ENCODE results near the gene REG4.
"Not testable (repeated sequence)": the region's sequence is repeated elsewhere in the genome, so short reads cannot be mapped to it uniquely, and the experiment has no call there.

The REG4 gene

GRCh38 chr1:119805746-119806145 lies 5.5 kb downstream of the REG4 start:
- DNase-seq, result no peak

DNA sequence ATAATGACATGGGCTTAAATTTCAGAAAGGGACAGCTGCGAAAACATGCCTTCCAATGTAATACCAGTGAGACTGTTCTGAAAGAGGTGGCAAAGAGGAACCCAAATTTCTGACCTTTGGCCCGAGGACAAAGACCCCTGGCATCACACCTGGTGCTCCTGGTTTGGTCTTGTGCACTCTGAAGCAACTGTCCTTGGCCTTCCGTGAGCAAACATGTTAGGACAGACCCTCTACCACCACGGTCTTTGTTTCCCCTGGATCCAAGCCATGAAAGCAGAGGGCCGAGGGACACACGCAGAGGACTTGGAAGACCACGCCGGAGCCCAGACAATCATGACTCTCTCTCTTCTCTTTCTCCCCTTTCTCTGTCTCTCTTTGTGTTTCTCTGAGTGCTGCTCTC lies 6.0 kb downstream of the REG4 start:
- DNase-seq, result no peak

GRCh38 chr1:119799599-119800177 lies 11.6 kb downstream of the REG4 start:
- no peak for DNase-seq

GRCh38 chr1:119799003-119799402 lies 12.3 kb downstream of the REG4 start:
- DNase-seq, result no peak

DNA sequence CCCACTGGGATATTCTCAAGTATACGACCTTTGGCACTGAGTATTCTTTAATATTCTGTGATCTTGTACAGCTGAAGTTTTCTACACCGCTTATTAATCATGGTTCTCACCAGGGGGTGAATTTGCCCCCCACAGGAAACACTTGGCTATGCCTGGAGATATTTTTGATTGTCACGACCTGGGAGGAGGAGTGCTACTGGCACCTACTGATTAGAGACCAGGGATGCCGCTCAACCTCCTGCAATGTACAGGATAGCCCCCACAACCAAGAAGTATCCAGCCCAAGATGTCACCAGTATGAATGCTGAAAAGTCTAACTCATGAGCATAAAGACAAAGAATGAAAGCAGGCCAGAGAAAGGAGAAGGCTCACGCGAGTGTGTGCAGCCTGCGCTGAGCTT lies 13.7 kb downstream of the REG4 start:
- DNase-seq, result no peak

- no peak for DNase-seq
These were observed 14.1 kb downstream of the REG4 start for GRCh38 chr1:119797162-119797561.

DNA sequence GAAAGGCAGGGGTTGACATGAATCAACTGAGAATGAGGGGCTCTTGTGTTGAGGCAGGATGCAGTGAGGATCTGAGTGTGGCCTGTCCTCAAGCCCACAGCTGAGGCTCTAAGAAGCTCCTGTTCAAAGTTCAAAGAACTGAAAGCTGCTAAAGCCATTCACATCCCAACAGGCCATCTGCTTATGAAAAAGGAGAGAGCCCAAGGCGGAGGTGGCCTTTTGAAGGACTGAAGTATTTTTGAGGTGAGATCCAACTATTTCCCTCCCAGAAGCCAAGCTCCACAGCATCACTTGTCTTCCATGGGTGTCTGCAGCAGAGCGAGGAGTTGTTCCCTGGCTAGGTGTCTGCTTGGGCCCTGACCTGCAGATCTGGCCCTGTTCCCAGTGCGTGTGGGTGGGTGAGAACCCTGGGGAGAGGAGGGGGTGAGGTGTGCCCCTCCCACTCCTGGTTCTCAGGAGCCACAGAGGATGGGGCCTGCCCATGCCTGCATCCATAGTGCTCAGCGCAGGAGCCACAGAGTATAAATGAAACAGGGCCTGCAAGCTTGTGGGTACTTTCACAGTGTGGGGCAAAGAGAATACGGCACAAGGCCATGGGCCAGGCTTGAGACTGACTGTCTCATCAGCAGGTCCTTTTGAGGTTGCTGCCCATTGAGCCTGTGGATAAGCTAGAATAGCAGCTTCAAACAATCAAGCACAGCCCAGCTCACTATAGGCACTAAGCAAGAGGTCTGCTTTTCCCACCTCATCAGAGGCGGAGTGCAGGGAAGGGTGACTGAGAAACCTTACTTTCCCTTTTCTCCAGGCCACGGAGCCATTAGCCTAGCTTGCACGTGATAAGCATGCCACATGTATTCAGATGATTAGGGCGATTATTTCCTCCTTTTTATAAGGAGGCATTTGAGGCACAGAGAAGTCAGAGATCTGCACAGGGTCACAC lies 15.7 kb downstream of the REG4 start:
- no peak for DNase-seq

DNA sequence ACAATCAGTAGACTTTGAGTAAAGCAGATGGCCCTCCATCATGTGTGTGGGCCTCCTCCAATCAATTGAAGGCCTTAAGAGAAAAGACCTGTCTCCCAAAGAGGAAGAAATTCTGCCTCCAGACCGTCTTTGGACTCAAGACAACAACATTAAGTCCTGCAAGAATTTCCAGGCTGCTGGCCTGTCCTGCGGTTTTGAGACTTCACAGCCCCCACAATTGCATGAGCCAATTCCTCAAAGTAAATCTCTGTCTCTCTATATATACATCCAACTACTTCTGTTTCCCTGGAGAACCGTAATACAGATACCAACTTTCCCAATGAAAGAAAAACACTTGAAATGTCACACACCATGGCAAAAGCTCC lies 16.4 kb downstream of the REG4 start:
- DNase-seq, result no peak

GRCh38 chr1:119794230-119794875 lies 16.9 kb downstream of the REG4 start:
- DNase-seq, result no peak

- no peak for DNase-seq
These were observed 19.9 kb downstream of the REG4 start for GRCh38 chr1:119791377-119791776.

DNA sequence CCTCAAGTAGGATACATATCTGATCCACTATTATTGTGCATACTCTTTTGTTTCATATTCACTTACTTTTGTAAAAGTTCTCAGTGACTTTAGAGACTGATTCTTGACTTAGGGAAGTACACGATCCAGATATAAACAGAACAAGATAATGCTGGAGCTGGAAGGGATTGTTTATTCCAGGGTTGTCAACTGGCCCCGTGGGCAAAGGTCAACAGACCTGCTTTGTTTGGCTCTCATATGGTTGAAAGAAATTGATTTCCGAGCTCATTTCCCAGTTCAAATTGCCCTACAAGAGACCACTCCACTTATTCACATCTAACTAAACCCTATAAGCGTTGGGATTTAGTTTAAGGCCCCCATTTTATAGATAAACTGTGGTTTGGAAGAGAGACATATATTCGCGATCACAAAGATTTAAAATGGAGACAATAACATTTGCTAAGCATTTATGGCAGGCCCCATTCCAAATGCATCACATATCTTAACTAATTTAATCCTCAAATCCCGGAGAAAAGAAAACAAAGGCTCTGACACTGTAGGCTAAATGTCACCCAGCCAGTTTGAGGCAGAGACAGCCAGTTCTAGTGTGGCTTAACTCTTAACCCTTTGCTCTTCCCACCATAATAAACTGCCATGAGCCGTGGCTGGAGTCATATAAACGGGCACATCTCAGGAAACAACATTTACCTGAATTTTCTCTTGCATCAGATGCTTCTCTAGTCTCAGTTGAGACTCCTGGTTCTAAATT lies 20.6 kb downstream of the REG4 start:
- DNase-seq, result no peak

DNA sequence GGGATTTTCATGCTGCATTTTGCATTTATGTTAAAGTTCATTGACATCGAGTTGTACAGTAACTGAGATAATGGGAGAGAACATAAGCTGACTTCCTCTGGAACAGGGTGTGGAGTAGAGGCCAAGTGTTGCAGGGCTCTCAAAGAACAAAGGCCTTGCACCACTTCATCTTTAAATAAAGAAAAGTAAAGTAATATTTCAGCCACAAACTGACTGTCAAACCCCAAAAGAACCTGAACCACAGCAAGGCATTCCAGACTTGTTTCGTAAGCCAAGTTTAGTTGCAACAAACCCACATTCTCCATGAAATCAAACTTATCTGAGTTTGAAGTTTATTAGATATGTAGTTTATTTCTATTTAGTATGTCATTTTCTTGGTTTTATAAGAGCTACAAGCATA lies 23.5 kb downstream of the REG4 start:
- no peak for DNase-seq

DNA sequence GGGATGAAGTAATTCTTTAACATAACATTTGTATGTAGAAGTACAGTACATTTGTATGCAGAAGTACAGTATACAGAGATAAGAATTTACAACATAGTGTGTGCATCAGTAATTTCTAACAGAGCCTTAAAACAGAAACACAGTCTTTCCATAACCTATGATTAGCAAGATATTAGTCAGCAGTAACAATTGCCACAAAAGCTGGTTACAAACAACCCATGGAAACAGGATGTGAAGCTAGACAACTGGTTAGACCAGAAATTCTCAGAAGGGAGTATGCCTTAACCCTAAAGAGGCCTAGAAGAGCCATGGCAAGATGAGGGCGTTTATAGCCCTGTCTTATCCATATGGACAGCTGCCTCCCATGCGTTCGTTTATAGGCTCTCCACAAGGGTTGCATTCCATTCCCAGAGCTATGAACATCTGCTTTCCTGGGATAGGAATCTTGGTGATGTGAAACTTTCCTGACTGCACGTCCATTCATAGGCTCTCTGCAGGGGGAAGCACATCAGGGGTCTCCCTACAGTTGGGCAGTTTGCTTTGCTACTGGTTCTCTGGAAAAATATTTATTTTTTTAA lies 24.7 kb downstream of the REG4 start:
- DNase-seq, result not testable (repeated sequence)

- DNase-seq, result not testable (repeated sequence)
These were observed 25.2 kb downstream of the REG4 start for GRCh38 chr1:119786046-119786445.

DNA sequence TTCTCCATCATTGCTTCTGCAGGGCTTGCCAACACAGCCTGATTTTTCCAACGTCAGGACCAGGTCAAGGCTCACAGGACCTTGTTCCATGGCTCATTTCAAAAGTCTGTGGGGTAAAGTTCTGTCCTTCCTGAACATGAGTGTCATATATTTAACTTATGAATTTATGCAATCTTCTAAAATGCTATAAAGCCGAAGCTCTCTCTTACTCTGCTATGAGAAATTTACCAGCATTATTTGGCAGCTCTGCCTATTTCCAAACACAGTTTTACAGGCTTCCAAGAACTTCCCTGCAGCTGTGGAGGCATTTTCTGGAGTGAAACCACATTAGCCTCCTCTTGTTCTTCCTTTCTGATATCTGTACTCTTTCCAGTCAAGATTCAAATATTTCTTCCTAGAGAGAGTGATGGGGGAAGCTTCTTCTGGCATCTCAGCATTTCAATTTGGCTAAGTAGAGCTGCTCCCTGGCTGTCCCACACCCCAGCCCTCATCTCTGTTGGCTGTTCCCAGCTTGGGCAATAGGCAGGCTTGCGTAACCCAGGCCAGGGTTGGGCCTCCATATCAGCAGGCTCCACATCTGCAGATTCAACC lies 27.0 kb downstream of the REG4 start:
- no peak for DNase-seq

- no peak for DNase-seq
These were observed 27.7 kb downstream of the REG4 start for GRCh38 chr1:119783354-119784185.

GRCh38 chr1:119782631-119783325 lies 28.5 kb downstream of the REG4 start:
- DNase-seq, result no peak

- DNase-seq, result no peak
These were observed 29.6 kb downstream of the REG4 start for GRCh38 chr1:119781434-119782210.

GRCh38 chr1:119779869-119780356 lies 31.3 kb downstream of the REG4 start:
- DNase-seq, result no peak
